WTC11 (cell line): ENCODE measurements around the gene KRT85. TPM values are rescaled to one million over a fixed set of nuclear protein-coding genes. Genes with fewer than 3 reads are reported as not detected.

ENCODE experiments used
- ATAC-seq: fragments of 200-7000 bp; cut with Tn5 transposase; 2 replicates; pipeline ENCODE4 v1.10.0; 2021; ENCODE audit warnings: mild to moderate bottlenecking, moderate library complexity
- CTCF ChIA-PET: fragments of 300-600 bp; sonication (Branson Sonifier 250); formaldehyde crosslinking; loops from one replicate; lab custom pipeline; 2021; ENCODE audit warnings: antibody characterized with exemption; lab: Charles Lee
- POLR2A ChIA-PET: fragments of 350-600 bp; sonication (Branson Sonifier 250); formaldehyde crosslinking; loops from one replicate; lab custom pipeline; 2021; ENCODE audit warnings: antibody characterized with exemption; lab: Charles Lee
- DNase-seq: peaks from one replicate; pipeline ENCODE4 v3.0.0; 2021; ENCODE audit warnings: low spot score
- H3K27ac Mint-ChIP-seq: 2 replicates; pipeline ENCODE4 v1.8.0; 2021; ENCODE audit warnings: mixed read lengths
- H3K27me3 Mint-ChIP-seq: 2 replicates; pipeline ENCODE4 v1.8.0; 2021; ENCODE audit warnings: low read depth, mild to moderate bottlenecking, moderate library complexity, mixed read lengths
- H3K36me3 Mint-ChIP-seq: 2 replicates; pipeline ENCODE4 v1.8.0; 2021; ENCODE audit warnings: mixed read lengths
- H3K4me1 Mint-ChIP-seq: 2 replicates; pipeline ENCODE4 v1.8.0; 2022; ENCODE audit warnings: mixed read lengths
- H3K4me3 Mint-ChIP-seq: 2 replicates; pipeline ENCODE4 v1.8.0; 2021; ENCODE audit warnings: mild to moderate bottlenecking, moderate library complexity, mixed read lengths
- H3K9me3 Mint-ChIP-seq: 2 replicates; pipeline ENCODE4 v1.8.0; 2021; ENCODE audit warnings: mixed read lengths
- EMX1 ChIP-seq: fragments of 250-450 bp; sonication (Bioruptor Pico); IDR thresholded peaks from 2 replicates; pipeline ENCODE4 v1.8.0; 2021; ENCODE audit warnings: mild to moderate bottlenecking
- FOXK1 ChIP-seq: sonication (generic); formaldehyde crosslinking; IDR thresholded peaks from 2 replicates; pipeline ENCODE4 v1.8.0; 2022; ENCODE audit warnings: mild to moderate bottlenecking, moderate library complexity, missing genetic modification reagents
- JAZF1 ChIP-seq: fragments of 250-450 bp; sonication (Bioruptor Pico); IDR thresholded peaks from 2 replicates; pipeline ENCODE4 v1.9.0; 2021; ENCODE audit warnings: moderate library complexity, mild to moderate bottlenecking, inconsistent platforms
- MAX ChIP-seq: sonication (generic); formaldehyde crosslinking; IDR thresholded peaks from 2 replicates; pipeline ENCODE4 v1.8.0; 2022; ENCODE audit warnings: mild to moderate bottlenecking, missing genetic modification reagents
- NFYB ChIP-seq: sonication (generic); formaldehyde crosslinking; conservative IDR thresholded peaks from 2 replicates; pipeline ENCODE4 v1.8.0; 2022; ENCODE audit warnings: low read depth, missing genetic modification reagents
- NR2C2 ChIP-seq: sonication (generic); formaldehyde crosslinking; IDR thresholded peaks from 2 replicates; pipeline ENCODE4 v1.8.0; 2022; ENCODE audit warnings: mild to moderate bottlenecking, missing genetic modification reagents
- SMAD3 ChIP-seq: sonication (generic); formaldehyde crosslinking; IDR thresholded peaks from 2 replicates; pipeline ENCODE4 v1.8.0; 2022; ENCODE audit warnings: missing genetic modification reagents, mild to moderate bottlenecking, borderline replicate concordance
- TCF7 ChIP-seq: sonication (generic); formaldehyde crosslinking; IDR thresholded peaks from 2 replicates; pipeline ENCODE4 v1.8.0; 2022; ENCODE audit warnings: mild to moderate bottlenecking, low read depth, missing genetic modification reagents, moderate library complexity
- ZNF138 ChIP-seq: sonication (generic); formaldehyde crosslinking; conservative IDR thresholded peaks from 2 replicates; pipeline ENCODE4 v1.8.1; 2022; ENCODE audit warnings: mild to moderate bottlenecking, moderate library complexity, missing genetic modification reagents
- ZNF232 ChIP-seq: sonication (generic); formaldehyde crosslinking; IDR thresholded peaks from 2 replicates; pipeline ENCODE4 v1.8.0; 2022; ENCODE audit warnings: mild to moderate bottlenecking, missing genetic modification reagents
- total RNA-seq: library from RNA; stranded (reverse); gene quantifications from 3 replicates; pipeline ENCODE4 v1.2.3, GENCODE V29; 2021
- TF ChIP-seq, protein P1 (sequence below): sonication (generic); formaldehyde crosslinking; IDR thresholded peaks from 2 replicates; pipeline ENCODE4 v1.8.0; 2022; ENCODE audit warnings: missing genetic modification reagents
- TF ChIP-seq, protein P2 (sequence below): sonication (generic); formaldehyde crosslinking; IDR thresholded peaks from 2 replicates; pipeline ENCODE4 v1.8.1; 2023; ENCODE audit warnings: mild to moderate bottlenecking, missing genetic modification reagents
- TF ChIP-seq, protein P3 (sequence below): sonication (generic); formaldehyde crosslinking; IDR thresholded peaks from 2 replicates; pipeline ENCODE4 v1.8.1; 2023; ENCODE audit warnings: mild to moderate bottlenecking, missing genetic modification reagents
- TF ChIP-seq, protein P4 (sequence below): sonication (generic); formaldehyde crosslinking; IDR thresholded peaks from 2 replicates; pipeline ENCODE4 v1.8.1; 2022; ENCODE audit warnings: mild to moderate bottlenecking, missing genetic modification reagents, moderate library complexity, borderline replicate concordance
- TF ChIP-seq, protein P5 (sequence below): sonication (generic); formaldehyde crosslinking; IDR thresholded peaks from 2 replicates; pipeline ENCODE4 v1.8.1; 2023; ENCODE audit warnings: mild to moderate bottlenecking, moderate library complexity, missing genetic modification reagents

The KRT85 gene
- total RNA-seq, 1 experiment from 2014 or later, result not detected

- Mint-ChIP-seq H3K27me3 (no peaks in the 10 kb centered on the region), H3K9me3 (peaks cover 13% of the 10 kb centered on the region), H3K4me3 (no peak overlapping the region), H3K27ac (no peak overlapping the region), H3K36me3 (peaks cover 3% of the 10 kb centered on the region; the same call in 1 of the 2 replicates)
- no peak for DNase-seq
- no peak for TF ChIP-seq JAZF1 (CRISPR knock-in tag)
- TF ChIP-seq, protein P1, sequence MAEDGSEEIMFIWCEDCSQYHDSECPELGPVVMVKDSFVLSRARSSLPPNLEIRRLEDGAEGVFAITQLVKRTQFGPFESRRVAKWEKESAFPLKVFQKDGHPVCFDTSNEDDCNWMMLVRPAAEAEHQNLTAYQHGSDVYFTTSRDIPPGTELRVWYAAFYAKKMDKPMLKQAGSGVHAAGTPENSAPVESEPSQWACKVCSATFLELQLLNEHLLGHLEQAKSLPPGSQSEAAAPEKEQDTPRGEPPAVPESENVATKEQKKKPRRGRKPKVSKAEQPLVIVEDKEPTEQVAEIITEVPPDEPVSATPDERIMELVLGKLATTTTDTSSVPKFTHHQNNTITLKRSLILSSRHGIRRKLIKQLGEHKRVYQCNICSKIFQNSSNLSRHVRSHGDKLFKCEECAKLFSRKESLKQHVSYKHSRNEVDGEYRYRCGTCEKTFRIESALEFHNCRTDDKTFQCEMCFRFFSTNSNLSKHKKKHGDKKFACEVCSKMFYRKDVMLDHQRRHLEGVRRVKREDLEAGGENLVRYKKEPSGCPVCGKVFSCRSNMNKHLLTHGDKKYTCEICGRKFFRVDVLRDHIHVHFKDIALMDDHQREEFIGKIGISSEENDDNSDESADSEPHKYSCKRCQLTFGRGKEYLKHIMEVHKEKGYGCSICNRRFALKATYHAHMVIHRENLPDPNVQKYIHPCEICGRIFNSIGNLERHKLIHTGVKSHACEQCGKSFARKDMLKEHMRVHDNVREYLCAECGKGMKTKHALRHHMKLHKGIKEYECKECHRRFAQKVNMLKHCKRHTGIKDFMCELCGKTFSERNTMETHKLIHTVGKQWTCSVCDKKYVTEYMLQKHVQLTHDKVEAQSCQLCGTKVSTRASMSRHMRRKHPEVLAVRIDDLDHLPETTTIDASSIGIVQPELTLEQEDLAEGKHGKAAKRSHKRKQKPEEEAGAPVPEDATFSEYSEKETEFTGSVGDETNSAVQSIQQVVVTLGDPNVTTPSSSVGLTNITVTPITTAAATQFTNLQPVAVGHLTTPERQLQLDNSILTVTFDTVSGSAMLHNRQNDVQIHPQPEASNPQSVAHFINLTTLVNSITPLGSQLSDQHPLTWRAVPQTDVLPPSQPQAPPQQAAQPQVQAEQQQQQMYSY (CRISPR knock-in tag), result no peak
- TF ChIP-seq NFYB (CRISPR knock-in tag), result no peak
- no peak for TF ChIP-seq ZNF232
- TF ChIP-seq, protein P2, sequence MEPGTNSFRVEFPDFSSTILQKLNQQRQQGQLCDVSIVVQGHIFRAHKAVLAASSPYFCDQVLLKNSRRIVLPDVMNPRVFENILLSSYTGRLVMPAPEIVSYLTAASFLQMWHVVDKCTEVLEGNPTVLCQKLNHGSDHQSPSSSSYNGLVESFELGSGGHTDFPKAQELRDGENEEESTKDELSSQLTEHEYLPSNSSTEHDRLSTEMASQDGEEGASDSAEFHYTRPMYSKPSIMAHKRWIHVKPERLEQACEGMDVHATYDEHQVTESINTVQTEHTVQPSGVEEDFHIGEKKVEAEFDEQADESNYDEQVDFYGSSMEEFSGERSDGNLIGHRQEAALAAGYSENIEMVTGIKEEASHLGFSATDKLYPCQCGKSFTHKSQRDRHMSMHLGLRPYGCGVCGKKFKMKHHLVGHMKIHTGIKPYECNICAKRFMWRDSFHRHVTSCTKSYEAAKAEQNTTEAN (CRISPR knock-in tag), result no peak
- no peak for TF ChIP-seq MAX
- TF ChIP-seq, protein P3, sequence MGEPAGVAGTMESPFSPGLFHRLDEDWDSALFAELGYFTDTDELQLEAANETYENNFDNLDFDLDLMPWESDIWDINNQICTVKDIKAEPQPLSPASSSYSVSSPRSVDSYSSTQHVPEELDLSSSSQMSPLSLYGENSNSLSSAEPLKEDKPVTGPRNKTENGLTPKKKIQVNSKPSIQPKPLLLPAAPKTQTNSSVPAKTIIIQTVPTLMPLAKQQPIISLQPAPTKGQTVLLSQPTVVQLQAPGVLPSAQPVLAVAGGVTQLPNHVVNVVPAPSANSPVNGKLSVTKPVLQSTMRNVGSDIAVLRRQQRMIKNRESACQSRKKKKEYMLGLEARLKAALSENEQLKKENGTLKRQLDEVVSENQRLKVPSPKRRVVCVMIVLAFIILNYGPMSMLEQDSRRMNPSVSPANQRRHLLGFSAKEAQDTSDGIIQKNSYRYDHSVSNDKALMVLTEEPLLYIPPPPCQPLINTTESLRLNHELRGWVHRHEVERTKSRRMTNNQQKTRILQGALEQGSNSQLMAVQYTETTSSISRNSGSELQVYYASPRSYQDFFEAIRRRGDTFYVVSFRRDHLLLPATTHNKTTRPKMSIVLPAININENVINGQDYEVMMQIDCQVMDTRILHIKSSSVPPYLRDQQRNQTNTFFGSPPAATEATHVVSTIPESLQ, result no peak
- no peak for TF ChIP-seq FOXK1 (CRISPR knock-in tag)
- no peak for TF ChIP-seq NR2C2 (CRISPR knock-in tag)
- TF ChIP-seq, protein P4, sequence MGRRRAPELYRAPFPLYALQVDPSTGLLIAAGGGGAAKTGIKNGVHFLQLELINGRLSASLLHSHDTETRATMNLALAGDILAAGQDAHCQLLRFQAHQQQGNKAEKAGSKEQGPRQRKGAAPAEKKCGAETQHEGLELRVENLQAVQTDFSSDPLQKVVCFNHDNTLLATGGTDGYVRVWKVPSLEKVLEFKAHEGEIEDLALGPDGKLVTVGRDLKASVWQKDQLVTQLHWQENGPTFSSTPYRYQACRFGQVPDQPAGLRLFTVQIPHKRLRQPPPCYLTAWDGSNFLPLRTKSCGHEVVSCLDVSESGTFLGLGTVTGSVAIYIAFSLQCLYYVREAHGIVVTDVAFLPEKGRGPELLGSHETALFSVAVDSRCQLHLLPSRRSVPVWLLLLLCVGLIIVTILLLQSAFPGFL (CRISPR knock-in tag), result no peak
- TF ChIP-seq, protein P5, sequence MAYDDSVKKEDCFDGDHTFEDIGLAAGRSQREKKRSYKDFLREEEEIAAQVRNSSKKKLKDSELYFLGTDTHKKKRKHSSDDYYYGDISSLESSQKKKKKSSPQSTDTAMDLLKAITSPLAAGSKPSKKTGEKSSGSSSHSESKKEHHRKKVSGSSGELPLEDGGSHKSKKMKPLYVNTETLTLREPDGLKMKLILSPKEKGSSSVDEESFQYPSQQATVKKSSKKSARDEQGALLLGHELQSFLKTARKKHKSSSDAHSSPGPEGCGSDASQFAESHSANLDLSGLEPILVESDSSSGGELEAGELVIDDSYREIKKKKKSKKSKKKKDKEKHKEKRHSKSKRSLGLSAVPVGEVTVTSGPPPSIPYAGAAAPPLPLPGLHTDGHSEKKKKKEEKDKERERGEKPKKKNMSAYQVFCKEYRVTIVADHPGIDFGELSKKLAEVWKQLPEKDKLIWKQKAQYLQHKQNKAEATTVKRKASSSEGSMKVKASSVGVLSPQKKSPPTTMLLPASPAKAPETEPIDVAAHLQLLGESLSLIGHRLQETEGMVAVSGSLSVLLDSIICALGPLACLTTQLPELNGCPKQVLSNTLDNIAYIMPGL (CRISPR knock-in tag), result no peak
- TF ChIP-seq TCF7 (CRISPR knock-in tag), result no peak
- TF ChIP-seq SMAD3 (CRISPR knock-in tag), result no peak
- TF ChIP-seq EMX1, result no peak
- no peak for TF ChIP-seq ZNF138 (CRISPR knock-in tag)
- TF ChIP-seq, all 79 proteins: peak for 0
- no peak for ATAC-seq
- ChIA-PET POLR2A (no interaction called here), CTCF (interaction anchor here (0.8 to 2.3 kb wide), 9 partner anchors 16 to 536 kb away, joined by 3 to 10 read pairs (median 4); no protein-coding TSS in a partner anchor)
- no peaks in the 10 kb centered on the region for H3K4me1 Mint-ChIP-seq
Observed at GRCh38 chr12:52343550-52343949, 23.7 kb downstream of the KRT85 start.
